Body of pancreas (tissue), 4 donors: ENCODE measurements around the gene MED16. TPM values are rescaled to one million over a fixed set of nuclear protein-coding genes. Genes with fewer than 3 reads are reported as not detected.
A peak's percentile ranks its signal among the peaks of the same experiment; 100 is the strongest.

Source experiments
- ATAC-seq: fragments of 150-250 bp; one replicate; pipeline ENCODE4 v1.9.1; 2016
- DNase-seq, 4 donors: peaks; one replicate each; pipeline ENCODE4 v3.0.0-alpha.2; 2019
- H3K27ac ChIP-seq, 4 donors: fragments of 200-600 bp; sonication (generic); 1 replicate in 3 of 4; 2 replicates in 1 of 4; pipeline versions ENCODE4 v1.5.1 to v1.6.1; 2016 to 2019; ENCODE audit warnings: mild to moderate bottlenecking in 1 of 4, mixed read lengths in 1 of 4, moderate library complexity in 1 of 4
- H3K27me3 ChIP-seq, 2 donors: fragments of 200-600 bp; sonication (generic); one replicate each; pipeline ENCODE4 v1.6.0; 2016; ENCODE audit warnings: mild to moderate bottlenecking in 1 of 2
- H3K36me3 ChIP-seq, 2 donors: fragments of 200-600 bp; sonication (generic); replicated peaks in 1 of 2; 2 replicates each; pipeline ENCODE4 v1.5.1; 2016; ENCODE audit warnings: low read depth in 2 of 2; ENCODE audit not compliant: insufficient read depth in 1 of 2
- H3K4me1 ChIP-seq: fragments of 200-600 bp; sonication (generic); one replicate; pipeline ENCODE4 v1.6.0; 2016
- H3K4me3 ChIP-seq, 2 donors: fragments of 200-600 bp; sonication (generic); 1 replicate in 1 of 2; 2 replicates in 1 of 2; pipeline ENCODE4 v1.5.1; 2016 to 2019
- H3K9me3 ChIP-seq, 3 donors: fragments of 200-600 bp; sonication (generic); 1 replicate in 2 of 3; 2 replicates in 1 of 3; pipeline ENCODE4 v1.5.1; 2016
- CTCF ChIP-seq, 7 experiments: fragments of 450-650 bp in 4 of 7; fragments of 200-600 bp in 3 of 7; sonication (generic) in 3 of 7; IDR thresholded peaks; one replicate each; pipeline ENCODE4 v1.5.1; 2016 to 2019; ENCODE audit warnings: antibody characterized with exemption in 7 of 7
- POLR2A ChIP-seq, 3 donors: fragments of 450-650 bp; IDR thresholded peaks; one replicate each; pipeline ENCODE4 v1.6.1; 2016; ENCODE audit warnings: antibody characterized with exemption in 3 of 3, mild to moderate bottlenecking in 2 of 3
- whole genome bisulfite sequencing, 2 donors: methylation state at CpG; one replicate each; pipeline ENCODE4 v1.1.5; 2017; 5-methylcytosine and 5-hydroxymethylcytosine counted together
- intact Hi-C: fragments of 100-400 bp; cut with DNase I; formaldehyde crosslinking; loops from one replicate; pipeline ENCODE4 v1.15.1; 2023
- total RNA-seq, 2 donors: library from RNA; depleted of rRNA; stranded (reverse); fragments of >200 nt; gene quantifications; one replicate each; pipeline ENCODE4 v1.1.0, GENCODE V29; 2016

The MED16 gene
- total RNA-seq, 2 donors from 2014 or later, result 35.0 to 49.8 TPM

DNA sequence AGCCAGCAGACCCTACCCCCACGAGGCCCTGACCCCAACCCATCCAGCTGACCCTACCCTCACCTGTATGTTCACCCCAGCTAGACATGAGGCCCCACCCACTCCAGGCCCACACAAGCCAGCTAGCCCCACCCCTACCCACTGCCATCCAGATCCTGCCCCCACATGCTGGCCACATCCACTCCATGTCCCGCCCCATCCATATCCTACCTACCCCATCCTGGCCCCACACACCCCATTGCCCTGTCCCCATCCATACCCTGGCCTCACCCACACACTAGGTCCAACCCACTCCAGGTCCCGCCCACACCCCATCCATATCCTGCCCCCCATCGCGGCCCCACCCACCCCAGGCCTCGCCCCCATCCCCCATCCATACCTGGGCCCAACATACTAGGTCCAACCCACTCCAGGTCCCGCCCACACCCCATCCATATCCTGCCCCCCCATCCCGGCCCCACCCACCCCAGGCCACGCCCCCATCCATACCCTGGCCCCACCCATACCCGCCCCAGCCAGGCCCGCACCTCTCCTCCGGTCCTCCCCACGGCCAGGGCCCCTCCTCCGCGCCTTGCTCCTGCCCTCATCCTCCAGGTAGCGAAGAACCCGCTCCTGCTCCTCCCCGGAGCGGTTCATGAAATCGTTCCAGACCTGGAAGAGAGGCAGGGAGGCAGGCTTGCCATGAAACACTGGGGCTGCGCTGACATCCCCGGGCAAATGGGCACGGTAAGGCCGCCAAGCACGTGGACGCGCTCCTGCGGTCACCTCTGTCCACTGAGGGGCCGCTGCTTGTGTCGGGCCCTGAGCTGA, 7.5 kb upstream of the MED16 start:
- ATAC-seq, result no peak
- H3K36me3 ChIP-seq, result peaks cover 0 to 4% of the 10 kb centered on the region in 2 donors
- 72 to 79% methylated on average over 9 to 26 of the region's 30 CpGs for WGBS, 2 donors
- H3K9me3 ChIP-seq, result no peaks in the 10 kb centered on the region
- no peak overlapping the region for H3K27ac ChIP-seq
- TF ChIP-seq POLR2A (IDR thresholded peaks at IDR 0.05) (no peak), CTCF (IDR thresholded peaks at IDR 0.05) (no peak)
- intact Hi-C loops, result no loop called here
- no peaks in the 10 kb centered on the region for H3K27me3 ChIP-seq
- H3K4me1 ChIP-seq, result peaks cover 12% of the 10 kb centered on the region
- H3K4me3 ChIP-seq, result no peak overlapping the region
- DNase-seq, result no peak

GRCh38 chr19:900043-900301, 7.0 kb upstream of the MED16 start:
- Histone ChIP-seq H3K36me3 (peaks cover 0 to 4% of the 10 kb centered on the region in 2 donors), H3K4me1 (peaks cover 12% of the 10 kb centered on the region), H3K27me3 (no peaks in the 10 kb centered on the region), H3K27ac (no peak overlapping the region), H3K4me3 (no peak overlapping the region), H3K9me3 (no peaks in the 10 kb centered on the region)
- intact Hi-C loops, result no loop called here
- DNase-seq (no peak), ATAC-seq (no peak)
- 84 to 90% methylated on average over 14 to 15 of the region's 15 CpGs for WGBS, 2 donors
- TF ChIP-seq CTCF (IDR thresholded peaks at IDR 0.05) (no peak), POLR2A (IDR thresholded peaks at IDR 0.05) (no peak)

DNA sequence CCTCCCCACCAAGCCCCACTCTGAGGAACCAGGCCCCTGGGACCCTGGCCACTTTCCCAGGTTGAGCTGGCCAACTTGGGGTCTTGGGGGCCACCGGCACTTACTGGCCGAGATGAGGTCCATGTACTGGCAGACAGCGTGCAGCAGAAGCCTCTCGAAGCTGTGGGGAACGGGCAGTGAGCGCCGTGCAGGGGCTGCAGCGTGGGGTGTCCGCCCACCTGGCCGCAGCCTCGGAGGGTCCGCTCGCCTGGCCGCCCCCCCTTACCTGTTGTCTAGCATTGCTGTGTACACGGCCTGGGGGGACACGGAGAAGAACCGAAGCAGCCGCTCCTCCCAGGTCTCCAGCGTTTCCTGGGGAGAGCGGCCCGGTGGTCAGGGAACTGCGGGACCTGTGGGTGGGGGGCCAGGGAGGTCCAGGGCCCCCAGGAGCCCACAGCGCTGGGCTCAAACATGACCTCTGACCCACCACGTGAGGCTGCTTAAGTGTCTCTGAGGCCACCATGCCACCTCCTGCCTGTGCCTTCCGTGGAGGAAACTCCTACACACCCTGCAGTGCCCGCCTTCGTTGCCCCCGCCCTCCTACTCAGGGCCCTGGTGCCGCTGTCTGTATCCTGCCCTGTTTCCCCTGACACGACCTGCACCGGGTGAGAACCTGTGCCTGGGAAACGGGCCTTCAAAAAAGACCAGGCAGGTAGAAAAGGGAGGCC, 6.5 kb upstream of the MED16 start:
- ATAC-seq (no peak), DNase-seq (no peak)
- H3K4me1 ChIP-seq, result peaks cover 12% of the 10 kb centered on the region
- no peaks in the 10 kb centered on the region for H3K27me3 ChIP-seq
- no peak for TF ChIP-seq CTCF (IDR thresholded peaks at IDR 0.05)
- TF ChIP-seq POLR2A (IDR thresholded peaks at IDR 0.05), result no peak
- H3K9me3 ChIP-seq, result no peaks in the 10 kb centered on the region
- H3K27ac ChIP-seq, result no peak overlapping the region
- peaks cover 0 to 4% of the 10 kb centered on the region in 2 donors for H3K36me3 ChIP-seq
- H3K4me3 ChIP-seq, result no peak overlapping the region
- intact Hi-C loops, result no loop called here
- WGBS, 2 donors, result 91% methylated on average over 12 to 29 of the region's 32 CpGs

GRCh38 chr19:898663-899062, 5.7 kb upstream of the MED16 start:
- Histone ChIP-seq H3K9me3 (no peaks in the 10 kb centered on the region), H3K36me3 (peaks cover 0 to 4% of the 10 kb centered on the region in 2 donors), H3K27ac (no peak overlapping the region), H3K4me1 (peaks cover 7% of the 10 kb centered on the region), H3K4me3 (no peak overlapping the region), H3K27me3 (no peaks in the 10 kb centered on the region)
- no peak for ATAC-seq
- TF ChIP-seq POLR2A (IDR thresholded peaks at IDR 0.05), result no peak
- no peak for TF ChIP-seq CTCF (IDR thresholded peaks at IDR 0.05)
- WGBS, 2 donors, result 80 to 94% methylated on average over 12 to 20 of the region's 20 CpGs
- intact Hi-C loops, result no loop called here
- DNase-seq, result peak in 2 of 4 donors; percentile 54 to 55
